HG02840 (cell line): ENCODE measurements around the gene SNX32.
"Not testable (repeated sequence)": the region's sequence is repeated elsewhere in the genome, so short reads cannot be mapped to it uniquely, and the experiment has no call there.

ENCODE experiments used
- ATAC-seq: cut with Tn5 transposase; IDR thresholded peaks from one replicate; pipeline ENCODE4 v1.9.1; 2021; ENCODE audit warnings: mild to moderate bottlenecking, moderate library complexity, moderate number of reproducible peaks; ENCODE audit not compliant: unreplicated experiment, low FRiP score

SNX32 gene

GRCh38 chr11:65883058-65883761, 49.4 kb downstream of the SNX32 start:
- ATAC-seq: no peak

- ATAC-seq: no peak
Measured at GRCh38 chr11:65883786-65884715, 50.3 kb downstream of the SNX32 start.

GRCh38 chr11:65884716-65885092, 50.9 kb downstream of the SNX32 start:
- ATAC-seq: no peak

DNA sequence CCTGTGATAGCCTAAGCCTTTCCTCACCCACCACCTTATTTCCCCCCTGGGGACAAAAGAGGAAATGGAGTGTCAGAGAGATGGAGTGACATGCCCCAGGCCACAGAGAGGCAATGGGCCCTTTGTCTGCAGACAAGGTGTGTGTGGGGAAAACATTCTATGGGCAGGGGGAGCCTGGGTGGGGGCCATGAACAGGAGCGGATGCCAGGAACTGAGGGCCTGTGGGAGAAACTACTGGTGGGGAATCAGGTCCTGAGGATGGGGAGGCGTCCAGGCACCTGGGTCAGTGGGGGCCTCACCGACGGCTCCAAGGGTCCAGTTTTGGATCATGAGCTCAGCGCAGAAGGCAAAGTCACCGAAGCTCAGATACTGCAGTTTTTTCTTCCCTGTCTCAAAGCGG, 51.5 kb downstream of the SNX32 start:
- no peak for ATAC-seq

DNA sequence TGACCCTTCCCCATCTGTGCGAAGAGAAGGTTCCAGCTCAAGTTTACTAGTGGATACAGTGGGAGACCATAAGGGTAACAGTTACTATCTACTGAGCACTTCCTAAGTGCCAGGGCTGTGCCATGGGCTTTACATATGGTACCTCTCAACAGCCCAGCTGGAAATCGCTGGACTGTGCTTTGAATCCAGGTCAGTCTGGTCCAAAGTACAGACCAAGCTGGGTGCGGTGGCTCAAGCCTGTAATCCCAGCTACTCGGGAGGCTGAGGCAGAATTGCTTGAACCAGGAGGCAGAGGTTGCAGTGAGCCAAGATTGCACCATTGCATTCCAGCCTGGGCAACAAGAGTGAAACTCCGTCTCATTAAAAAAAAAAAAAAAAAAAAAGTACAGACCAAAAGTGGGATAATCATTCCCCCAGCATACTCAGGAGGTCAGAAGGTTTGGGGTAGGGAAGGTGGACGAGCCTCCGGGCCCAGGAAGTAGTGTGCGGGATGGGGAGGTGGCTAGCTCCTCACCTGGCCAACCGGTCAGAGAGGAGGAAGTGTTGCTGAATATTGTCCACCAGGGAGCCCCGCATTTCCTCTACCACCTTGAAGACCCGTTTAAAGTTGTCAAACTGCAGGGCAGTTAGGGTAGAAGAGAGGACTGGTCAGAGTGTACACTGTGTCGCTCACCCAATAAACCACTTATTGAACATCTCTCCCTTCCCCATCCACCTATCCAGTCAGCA, 52.2 kb downstream of the SNX32 start:
- no peak for ATAC-seq

GRCh38 chr11:65886826-65887722, 53.3 kb downstream of the SNX32 start:
- no peak for ATAC-seq

GRCh38 chr11:65887723-65888162, 54.0 kb downstream of the SNX32 start:
- no peak for ATAC-seq

GRCh38 chr11:65888163-65888814, 54.5 kb downstream of the SNX32 start, which contains the start of gene FIBP:
TSS of gene FIBP (minus strand) at chr11:65888471. CDS start at chr11:65888418, 53 bp downstream.
- peak; percentile 54 for ATAC-seq

GRCh38 chr11:65890324-65891218, 56.8 kb downstream of the SNX32 start, which contains the start of gene CCDC85B:
TSS of gene CCDC85B (plus strand) at chr11:65890673. CDS start at chr11:65890784, 111 bp downstream.
- ATAC-seq: peak; percentile 48

- no peak for ATAC-seq
Measured at GRCh38 chr11:65891219-65892136, 57.7 kb downstream of the SNX32 start.

DNA sequence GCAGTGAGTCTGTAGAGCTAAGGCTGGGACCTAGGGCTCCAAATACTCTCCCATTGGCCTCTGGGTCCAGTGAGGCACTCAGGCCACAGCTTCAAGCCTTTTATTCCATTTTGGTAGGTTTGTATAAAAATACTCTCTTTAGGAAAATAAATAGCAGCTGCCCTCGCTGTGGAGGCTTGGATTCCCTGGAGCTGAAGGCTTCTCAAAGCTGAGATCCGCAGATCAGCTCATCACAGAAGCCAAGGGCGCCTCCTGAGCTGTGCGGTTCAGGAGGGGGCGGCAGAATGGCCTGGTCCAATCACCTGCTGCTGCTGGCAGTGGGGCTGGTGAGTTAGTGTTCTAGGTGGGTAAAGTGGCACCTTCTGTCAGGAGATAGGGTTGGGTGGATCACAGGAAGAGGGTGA, 58.4 kb downstream of the SNX32 start:
- ATAC-seq: not testable (repeated sequence)

DNA sequence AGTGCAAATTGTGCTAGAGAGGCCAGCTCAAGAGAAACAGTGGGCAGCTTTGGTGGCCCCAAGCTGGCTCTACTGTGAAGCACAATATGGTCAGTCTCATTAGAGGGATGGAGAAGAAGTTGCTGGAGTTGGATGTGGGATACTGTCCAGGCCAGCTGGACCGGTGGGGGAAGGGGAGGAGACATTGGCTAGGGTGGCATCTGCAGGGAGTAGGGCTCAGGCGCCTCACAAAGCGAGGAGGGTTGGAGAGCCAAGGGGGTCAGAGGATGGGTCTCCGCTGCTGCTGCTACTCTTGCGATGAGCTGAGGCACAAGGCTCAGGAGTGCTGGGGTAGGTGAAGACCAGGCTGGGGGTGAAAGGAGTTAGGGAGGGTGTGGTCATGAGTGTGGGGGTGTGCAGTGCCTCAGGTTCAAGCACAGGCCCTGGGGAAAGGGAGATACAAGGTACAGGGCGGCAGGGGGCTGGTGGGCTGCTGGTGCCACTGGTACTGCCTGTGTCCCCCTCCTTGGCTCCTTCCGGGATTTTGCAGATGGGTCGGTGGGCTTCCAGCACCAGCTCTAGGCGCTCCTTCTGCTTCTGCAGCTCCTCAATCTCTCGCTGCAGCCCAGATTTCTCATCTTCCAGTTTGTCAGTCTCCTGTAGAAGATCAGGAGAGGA, 59.0 kb downstream of the SNX32 start:
- no peak for ATAC-seq

DNA sequence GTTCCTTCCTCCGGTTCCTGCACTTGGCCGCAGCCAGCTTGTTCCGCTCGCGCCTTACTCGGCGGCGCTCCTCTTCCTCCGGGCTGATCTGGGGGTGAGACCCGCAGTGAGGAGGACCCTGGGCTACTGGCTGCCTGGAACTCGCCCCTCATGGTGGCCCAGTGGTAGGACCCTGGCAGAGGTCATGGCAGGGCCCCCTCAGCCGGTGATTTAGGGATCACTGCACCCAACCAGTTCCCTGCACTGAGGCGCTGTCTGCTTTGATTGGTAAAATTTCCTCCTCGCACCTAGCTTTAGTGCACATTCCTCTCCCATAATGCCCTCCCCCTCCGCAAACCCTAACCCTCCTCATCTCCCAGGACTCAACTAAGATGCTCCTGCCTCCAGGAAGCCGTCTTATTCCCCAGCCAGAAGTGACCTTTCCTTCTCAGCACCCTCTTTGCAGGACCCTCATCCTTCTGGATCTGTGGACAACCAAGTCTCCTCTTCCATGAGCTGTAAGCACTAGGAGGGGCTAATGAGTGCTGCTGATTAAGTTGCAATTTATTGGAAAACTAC, 60.4 kb downstream of the SNX32 start:
- no peak for ATAC-seq

DNA sequence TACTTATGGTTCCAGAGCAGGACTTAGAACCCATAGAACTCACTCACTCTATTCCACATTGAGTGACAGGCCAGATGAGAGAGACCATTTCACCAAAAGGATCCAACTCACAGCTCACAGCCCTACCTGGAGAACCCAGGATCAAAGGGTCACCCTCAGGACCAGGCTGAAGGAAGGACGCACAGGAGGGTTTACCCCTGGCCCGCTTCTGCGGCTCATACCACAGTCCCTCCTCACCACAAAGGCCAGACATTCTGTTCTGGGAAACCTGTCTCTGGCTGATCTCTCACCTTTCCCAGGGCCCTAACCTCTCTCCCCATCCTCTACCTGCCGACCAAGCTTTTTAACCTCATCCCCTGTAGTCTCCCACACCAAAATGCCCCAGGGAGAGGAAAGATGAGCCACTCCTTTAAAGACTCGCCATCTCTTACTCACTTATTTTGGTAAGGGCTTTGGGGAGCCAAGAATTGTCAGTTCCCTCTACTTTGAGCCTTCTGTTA, 61.8 kb downstream of the SNX32 start:
- ATAC-seq: no peak

DNA sequence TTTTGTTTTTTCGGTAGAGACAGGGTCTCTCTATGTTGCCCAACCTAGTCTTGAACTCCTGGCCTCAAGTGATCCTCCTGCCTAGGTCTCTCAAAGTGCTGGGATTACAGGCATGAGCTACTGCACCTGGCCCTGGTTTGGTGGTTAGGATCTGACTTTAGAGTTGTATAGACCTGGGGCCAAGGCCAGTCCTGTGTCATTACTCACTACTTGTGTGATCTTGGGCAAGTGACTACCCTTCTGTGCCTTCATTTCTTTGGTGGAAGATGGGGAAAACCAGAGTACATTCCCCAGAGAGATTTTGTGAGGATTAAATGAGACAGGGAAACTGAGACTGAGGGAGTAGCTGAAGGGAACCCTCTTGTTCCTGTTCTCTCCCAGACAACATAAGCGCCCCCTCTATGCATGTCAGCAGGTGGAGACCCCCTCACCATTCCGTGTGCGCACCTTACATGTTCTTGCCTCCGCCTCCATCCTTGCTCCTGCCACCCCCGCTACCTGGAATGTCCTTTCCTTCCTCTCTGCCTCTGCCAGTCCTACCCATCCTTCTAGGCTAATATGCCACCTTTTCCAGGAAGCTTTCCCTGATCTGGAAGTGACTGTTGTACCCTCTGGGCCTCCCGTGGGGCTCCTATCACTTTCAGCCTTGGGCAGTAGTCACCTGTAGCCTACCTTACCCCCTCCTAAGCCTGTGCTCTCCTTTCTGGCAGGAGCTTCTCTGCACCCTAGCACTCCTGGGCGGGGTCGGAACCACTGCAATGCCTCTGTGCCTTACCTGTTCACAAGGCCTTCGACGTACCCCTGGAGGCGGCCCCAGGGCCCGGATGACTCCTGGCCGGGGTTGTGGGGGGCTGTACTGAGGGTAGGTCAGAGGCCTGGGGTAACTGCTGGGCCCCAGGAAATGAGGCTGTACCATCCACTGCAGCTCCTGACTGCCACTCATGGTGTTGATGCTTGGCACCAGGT, 62.6 kb downstream of the SNX32 start:
- ATAC-seq: no peak
